Liver (tissue), 9 donors: ENCODE measurements around the gene FTO. TPM values are rescaled to one million over a fixed set of nuclear protein-coding genes. Genes with fewer than 3 reads are reported as not detected.

ENCODE experiments used
- DNase-seq: peaks from one replicate; pipeline ENCODE4 v3.0.0-alpha.2; 2017; ENCODE audit warnings: low spot score
- H3K27ac ChIP-seq, 2 donors: one replicate each; pipeline ENCODE4 v1.7.0; 2013; ENCODE audit warnings: inconsistent platforms in 2 of 2, low read length in 2 of 2, control low read depth in 1 of 2, low read depth in 1 of 2, mild to moderate bottlenecking in 1 of 2
- H3K27me3 ChIP-seq, 4 donors: one replicate each; pipeline versions ENCODE4 v1.6.1 to v1.7.0; 2013; ENCODE audit warnings: low read length in 3 of 4, inconsistent platforms in 1 of 4, mild to moderate bottlenecking in 1 of 4, moderate library complexity in 1 of 4; ENCODE audit not compliant: control insufficient read depth in 4 of 4, insufficient read depth in 4 of 4
- H3K36me3 ChIP-seq, 4 donors: one replicate each; pipeline versions ENCODE4 v1.6.1 to v1.7.0; 2013; ENCODE audit warnings: low read length in 3 of 4, mild to moderate bottlenecking in 3 of 4, low read depth in 1 of 4, moderate library complexity in 1 of 4; ENCODE audit not compliant: control insufficient read depth in 4 of 4, insufficient read depth in 3 of 4
- H3K4me1 ChIP-seq, 4 donors: one replicate each; pipeline versions ENCODE4 v1.6.1 to v1.7.0; 2013; ENCODE audit warnings: low read length in 3 of 4, mild to moderate bottlenecking in 3 of 4, moderate library complexity in 1 of 4; ENCODE audit not compliant: control insufficient read depth in 4 of 4, insufficient read depth in 4 of 4
- H3K4me3 ChIP-seq, 3 donors: one replicate each; pipeline versions ENCODE4 v1.6.1 to v1.7.0; 2013; ENCODE audit warnings: low read length in 3 of 3, control low read depth in 1 of 3, low read depth in 1 of 3, mild to moderate bottlenecking in 1 of 3
- H3K9ac ChIP-seq, 2 donors: one replicate each; pipeline ENCODE4 v1.7.0; 2013; ENCODE audit warnings: low read length in 2 of 2, mild to moderate bottlenecking in 2 of 2, moderate library complexity in 2 of 2, control low read depth in 1 of 2, low read depth in 1 of 2
- H3K9me3 ChIP-seq, 4 donors: one replicate each; pipeline versions ENCODE4 v1.6.1 to v1.7.0; 2013; ENCODE audit warnings: low read length in 3 of 4; ENCODE audit not compliant: control insufficient read depth in 4 of 4
- EGR1 ChIP-seq, 2 donors: IDR thresholded peaks; 2 replicates each; pipeline ENCODE4 v1.6.1; 2016 to 2018; ENCODE audit warnings: antibody characterized with exemption in 2 of 2, low read depth in 2 of 2
- FOXA1 ChIP-seq: IDR thresholded peaks from 2 replicates; pipeline ENCODE4 v1.6.1; 2016; ENCODE audit warnings: antibody characterized with exemption
- FOXA2 ChIP-seq: IDR thresholded peaks from 2 replicates; pipeline ENCODE4 v1.6.1; 2016; ENCODE audit warnings: antibody characterized with exemption
- GABPA ChIP-seq, 2 donors: IDR thresholded peaks in 1 of 2; conservative IDR thresholded peaks in 1 of 2; 2 replicates each; pipeline ENCODE4 v1.6.1; 2016; ENCODE audit warnings: antibody characterized with exemption in 2 of 2, mild to moderate bottlenecking in 1 of 2, moderate library complexity in 1 of 2
- HNF4A ChIP-seq, 2 donors: conservative IDR thresholded peaks; 2 replicates each; pipeline ENCODE4 v1.6.1; 2016; ENCODE audit warnings: antibody characterized with exemption in 2 of 2, mild to moderate bottlenecking in 2 of 2
- HNF4G ChIP-seq: IDR thresholded peaks from 2 replicates; pipeline ENCODE4 v1.6.1; 2016; ENCODE audit warnings: antibody characterized with exemption
- JUND ChIP-seq, 2 donors: IDR thresholded peaks; 2 replicates each; pipeline ENCODE4 v1.6.1; 2016; ENCODE audit warnings: antibody characterized with exemption in 2 of 2
- NR2F2 ChIP-seq: IDR thresholded peaks from 2 replicates; pipeline ENCODE4 v1.6.1; 2016; ENCODE audit warnings: antibody characterized with exemption
- RAD21 ChIP-seq, 2 donors: IDR thresholded peaks; 2 replicates each; pipeline ENCODE4 v1.6.1; 2016; ENCODE audit warnings: antibody characterized with exemption in 2 of 2, mild to moderate bottlenecking in 2 of 2
- RXRA ChIP-seq, 2 donors: IDR thresholded peaks; 2 replicates each; pipeline ENCODE4 v1.6.1; 2017 to 2018; ENCODE audit warnings: antibody characterized with exemption in 2 of 2, mild to moderate bottlenecking in 1 of 2
- SP1 ChIP-seq: IDR thresholded peaks from 2 replicates; pipeline ENCODE4 v1.6.1; 2018; ENCODE audit warnings: antibody characterized with exemption, mild to moderate bottlenecking
- TAF1 ChIP-seq: conservative IDR thresholded peaks from 2 replicates; pipeline ENCODE4 v1.6.1; 2016; ENCODE audit warnings: antibody characterized with exemption, mild to moderate bottlenecking
- YY1 ChIP-seq: IDR thresholded peaks from 2 replicates; pipeline ENCODE4 v1.6.1; 2016; ENCODE audit warnings: antibody characterized with exemption, mild to moderate bottlenecking
- WGBS: extraction: QIAGEN DNeasy Blood & Tissue Kit; methylation state at CpG from one replicate; pipeline ENCODE4 v1.1.7; 2013; 5-methylcytosine and 5-hydroxymethylcytosine counted together
- polyA plus RNA-seq, 2 donors: library from polyadenylated mRNA; stranded (reverse) in 1 of 2; unstranded in 1 of 2; fragments of 200-250 nt in 1 of 2; fragments of >200 nt in 1 of 2; fragmentation: Nextera tagmentation in 1 of 2; extraction: Ambion mirVana in 1 of 2; gene quantifications; one replicate each; pipeline versions ENCODE4 v1.2.1 to v1.2.3, GENCODE V29; 2013 to 2015
- total RNA-seq, 2 donors: library from RNA; depleted of rRNA; stranded (reverse); fragments of >200 nt; gene quantifications; one replicate each; pipeline ENCODE4 v1.2.3, GENCODE V29; 2014
- TF ChIP-seq, protein P1 (sequence below): IDR thresholded peaks from 2 replicates; pipeline ENCODE4 v1.6.1; 2016; ENCODE audit warnings: antibody characterized with exemption
- TF ChIP-seq, protein P2 (sequence below): IDR thresholded peaks from 2 replicates; pipeline ENCODE4 v1.6.1; 2016; ENCODE audit warnings: antibody characterized with exemption, mild to moderate bottlenecking
- TF ChIP-seq, protein P3 (sequence below): IDR thresholded peaks from 2 replicates; pipeline ENCODE4 v1.6.1; 2016; ENCODE audit warnings: antibody characterized with exemption
- TF ChIP-seq, protein P4 (sequence below): fragments of 150-350 bp; IDR thresholded peaks from 2 replicates; pipeline ENCODE4 v1.5.1; 2017; ENCODE audit warnings: improper control_type of control experiment, low read depth, low read length; ENCODE audit not compliant: missing input control
- TF ChIP-seq, protein P5 (sequence below): IDR thresholded peaks from 2 replicates; pipeline ENCODE4 v1.6.1; 2016; ENCODE audit warnings: antibody characterized with exemption
- donor health status: healthy.
- donor health status: healthy.
- donor health status: healthy.
- donor health status: healthy.
- donor health status: healthy.

Gene FTO
- total and polyA plus RNA-seq, 4 donors = 12.0 to 54.2 (median 24.6) TPM

DNA sequence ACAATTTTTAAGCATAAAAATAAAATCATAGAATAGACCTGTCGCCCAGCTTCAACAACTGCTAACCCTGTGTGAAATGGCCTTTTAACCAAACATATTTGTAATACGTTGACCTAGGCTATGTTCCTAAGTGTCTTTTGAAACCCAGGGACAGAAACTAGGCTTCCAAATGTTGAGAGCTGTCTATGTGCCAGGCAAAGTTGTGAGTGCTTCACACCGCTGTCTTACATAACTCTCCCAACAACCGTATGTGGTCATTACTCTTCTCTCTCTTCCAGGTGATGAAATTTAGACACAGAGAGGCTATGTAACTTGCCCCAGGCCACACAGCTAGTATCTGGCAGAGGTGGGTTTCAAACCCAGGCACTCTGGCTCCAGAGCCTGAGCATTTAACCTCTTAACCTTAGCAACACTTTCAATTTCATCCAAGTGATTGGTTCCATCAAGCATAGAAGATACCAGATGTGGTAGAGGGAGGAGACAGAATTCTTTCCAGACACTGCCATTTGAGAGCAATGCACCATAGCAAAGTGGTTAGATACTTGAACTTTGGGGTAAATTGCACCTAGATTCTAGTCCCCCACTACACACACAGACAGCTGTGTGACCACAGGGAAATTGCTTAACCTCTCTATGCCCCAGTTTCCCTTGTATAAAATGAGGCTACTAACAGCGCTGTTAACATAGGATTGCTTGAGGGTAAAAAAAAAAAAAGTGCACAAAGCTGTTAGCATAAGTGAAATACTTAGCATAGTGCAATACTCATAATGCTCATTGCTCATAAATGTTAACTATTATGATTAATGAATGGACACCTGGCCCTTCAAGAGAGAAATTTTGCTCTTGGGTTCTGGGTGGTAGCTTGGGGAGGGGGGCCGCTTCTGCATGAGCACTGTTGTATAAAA is 422.0 kb downstream of the FTO start:
- WGBS = 54% methylated on average over 6 of the region's 6 CpGs
- TF ChIP-seq HNF4A (conservative IDR thresholded peaks at IDR 0.05) (peak; percentile 75 to 80), HNF4G (peak; percentile 54), RAD21 (IDR thresholded peaks at IDR 0.05) (peak; percentile 46 to 50), YY1 (peak; percentile 46), JUND (IDR thresholded peaks at IDR 0.05) (peak; percentile 43 to 56), RXRA (IDR thresholded peaks at IDR 0.05) (peak; percentile 70 to 87), EGR1 (IDR thresholded peaks at IDR 0.05; ENCODE audit: low read depth in 2 of 2) (peak in 1 of 2 donors; percentile 70), NR2F2 (no peak), FOXA1 (no peak), GABPA (IDR thresholded peaks at IDR 0.05 in 1 of 2, conservative IDR thresholded peaks at IDR 0.05 in 1 of 2) (no peak), FOXA2 (peak; percentile 47), SP1 (peak; percentile 75), TAF1 (peak; percentile 53)
- TF ChIP-seq, protein P1, sequence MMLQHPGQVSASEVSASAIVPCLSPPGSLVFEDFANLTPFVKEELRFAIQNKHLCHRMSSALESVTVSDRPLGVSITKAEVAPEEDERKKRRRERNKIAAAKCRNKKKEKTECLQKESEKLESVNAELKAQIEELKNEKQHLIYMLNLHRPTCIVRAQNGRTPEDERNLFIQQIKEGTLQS = peak; percentile 89
- TF ChIP-seq, protein P2, sequence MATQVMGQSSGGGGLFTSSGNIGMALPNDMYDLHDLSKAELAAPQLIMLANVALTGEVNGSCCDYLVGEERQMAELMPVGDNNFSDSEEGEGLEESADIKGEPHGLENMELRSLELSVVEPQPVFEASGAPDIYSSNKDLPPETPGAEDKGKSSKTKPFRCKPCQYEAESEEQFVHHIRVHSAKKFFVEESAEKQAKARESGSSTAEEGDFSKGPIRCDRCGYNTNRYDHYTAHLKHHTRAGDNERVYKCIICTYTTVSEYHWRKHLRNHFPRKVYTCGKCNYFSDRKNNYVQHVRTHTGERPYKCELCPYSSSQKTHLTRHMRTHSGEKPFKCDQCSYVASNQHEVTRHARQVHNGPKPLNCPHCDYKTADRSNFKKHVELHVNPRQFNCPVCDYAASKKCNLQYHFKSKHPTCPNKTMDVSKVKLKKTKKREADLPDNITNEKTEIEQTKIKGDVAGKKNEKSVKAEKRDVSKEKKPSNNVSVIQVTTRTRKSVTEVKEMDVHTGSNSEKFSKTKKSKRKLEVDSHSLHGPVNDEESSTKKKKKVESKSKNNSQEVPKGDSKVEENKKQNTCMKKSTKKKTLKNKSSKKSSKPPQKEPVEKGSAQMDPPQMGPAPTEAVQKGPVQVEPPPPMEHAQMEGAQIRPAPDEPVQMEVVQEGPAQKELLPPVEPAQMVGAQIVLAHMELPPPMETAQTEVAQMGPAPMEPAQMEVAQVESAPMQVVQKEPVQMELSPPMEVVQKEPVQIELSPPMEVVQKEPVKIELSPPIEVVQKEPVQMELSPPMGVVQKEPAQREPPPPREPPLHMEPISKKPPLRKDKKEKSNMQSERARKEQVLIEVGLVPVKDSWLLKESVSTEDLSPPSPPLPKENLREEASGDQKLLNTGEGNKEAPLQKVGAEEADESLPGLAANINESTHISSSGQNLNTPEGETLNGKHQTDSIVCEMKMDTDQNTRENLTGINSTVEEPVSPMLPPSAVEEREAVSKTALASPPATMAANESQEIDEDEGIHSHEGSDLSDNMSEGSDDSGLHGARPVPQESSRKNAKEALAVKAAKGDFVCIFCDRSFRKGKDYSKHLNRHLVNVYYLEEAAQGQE = peak; percentile 14
- TF ChIP-seq, protein P3, sequence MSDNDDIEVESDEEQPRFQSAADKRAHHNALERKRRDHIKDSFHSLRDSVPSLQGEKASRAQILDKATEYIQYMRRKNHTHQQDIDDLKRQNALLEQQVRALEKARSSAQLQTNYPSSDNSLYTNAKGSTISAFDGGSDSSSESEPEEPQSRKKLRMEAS = peak; percentile 82
- TF ChIP-seq, protein P4, sequence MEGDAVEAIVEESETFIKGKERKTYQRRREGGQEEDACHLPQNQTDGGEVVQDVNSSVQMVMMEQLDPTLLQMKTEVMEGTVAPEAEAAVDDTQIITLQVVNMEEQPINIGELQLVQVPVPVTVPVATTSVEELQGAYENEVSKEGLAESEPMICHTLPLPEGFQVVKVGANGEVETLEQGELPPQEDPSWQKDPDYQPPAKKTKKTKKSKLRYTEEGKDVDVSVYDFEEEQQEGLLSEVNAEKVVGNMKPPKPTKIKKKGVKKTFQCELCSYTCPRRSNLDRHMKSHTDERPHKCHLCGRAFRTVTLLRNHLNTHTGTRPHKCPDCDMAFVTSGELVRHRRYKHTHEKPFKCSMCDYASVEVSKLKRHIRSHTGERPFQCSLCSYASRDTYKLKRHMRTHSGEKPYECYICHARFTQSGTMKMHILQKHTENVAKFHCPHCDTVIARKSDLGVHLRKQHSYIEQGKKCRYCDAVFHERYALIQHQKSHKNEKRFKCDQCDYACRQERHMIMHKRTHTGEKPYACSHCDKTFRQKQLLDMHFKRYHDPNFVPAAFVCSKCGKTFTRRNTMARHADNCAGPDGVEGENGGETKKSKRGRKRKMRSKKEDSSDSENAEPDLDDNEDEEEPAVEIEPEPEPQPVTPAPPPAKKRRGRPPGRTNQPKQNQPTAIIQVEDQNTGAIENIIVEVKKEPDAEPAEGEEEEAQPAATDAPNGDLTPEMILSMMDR = no peak
- TF ChIP-seq, protein P5, sequence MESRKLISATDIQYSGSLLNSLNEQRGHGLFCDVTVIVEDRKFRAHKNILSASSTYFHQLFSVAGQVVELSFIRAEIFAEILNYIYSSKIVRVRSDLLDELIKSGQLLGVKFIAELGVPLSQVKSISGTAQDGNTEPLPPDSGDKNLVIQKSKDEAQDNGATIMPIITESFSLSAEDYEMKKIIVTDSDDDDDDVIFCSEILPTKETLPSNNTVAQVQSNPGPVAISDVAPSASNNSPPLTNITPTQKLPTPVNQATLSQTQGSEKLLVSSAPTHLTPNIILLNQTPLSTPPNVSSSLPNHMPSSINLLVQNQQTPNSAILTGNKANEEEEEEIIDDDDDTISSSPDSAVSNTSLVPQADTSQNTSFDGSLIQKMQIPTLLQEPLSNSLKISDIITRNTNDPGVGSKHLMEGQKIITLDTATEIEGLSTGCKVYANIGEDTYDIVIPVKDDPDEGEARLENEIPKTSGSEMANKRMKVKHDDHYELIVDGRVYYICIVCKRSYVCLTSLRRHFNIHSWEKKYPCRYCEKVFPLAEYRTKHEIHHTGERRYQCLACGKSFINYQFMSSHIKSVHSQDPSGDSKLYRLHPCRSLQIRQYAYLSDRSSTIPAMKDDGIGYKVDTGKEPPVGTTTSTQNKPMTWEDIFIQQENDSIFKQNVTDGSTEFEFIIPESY = peak; percentile 38

More for the DNA sequence above, 422.0 kb downstream of the FTO start:
- Histone ChIP-seq H3K9me3 (no peaks in the 10 kb centered on the region), H3K27me3 (no peaks in the 10 kb centered on the region), H3K9ac (peak overlapping the region in 1 of 2 donors; percentile 46), H3K4me3 (peak overlapping the region in 1 of 3 donors; percentile 16), H3K36me3 (no peaks in the 10 kb centered on the region), H3K4me1 (peaks cover 0 to 38% (median 22%) of the 10 kb centered on the region in 4 donors), H3K27ac (peak overlapping the region; percentile 92 to 98)
- DNase-seq = no peak
